DMS53 treated with DMSO at 0.1 percent for 48 hours (cell line): ENCODE measurements around the gene SYCE3.
A peak's percentile ranks its signal among the peaks of the same experiment; 100 is the strongest.

Experiments
- DNase-seq: peaks from one replicate; lab custom pipeline; 2025; ENCODE audit not compliant: unreplicated experiment; lab: John Stamatoyannopoulos, UW

The SYCE3 gene

DNA sequence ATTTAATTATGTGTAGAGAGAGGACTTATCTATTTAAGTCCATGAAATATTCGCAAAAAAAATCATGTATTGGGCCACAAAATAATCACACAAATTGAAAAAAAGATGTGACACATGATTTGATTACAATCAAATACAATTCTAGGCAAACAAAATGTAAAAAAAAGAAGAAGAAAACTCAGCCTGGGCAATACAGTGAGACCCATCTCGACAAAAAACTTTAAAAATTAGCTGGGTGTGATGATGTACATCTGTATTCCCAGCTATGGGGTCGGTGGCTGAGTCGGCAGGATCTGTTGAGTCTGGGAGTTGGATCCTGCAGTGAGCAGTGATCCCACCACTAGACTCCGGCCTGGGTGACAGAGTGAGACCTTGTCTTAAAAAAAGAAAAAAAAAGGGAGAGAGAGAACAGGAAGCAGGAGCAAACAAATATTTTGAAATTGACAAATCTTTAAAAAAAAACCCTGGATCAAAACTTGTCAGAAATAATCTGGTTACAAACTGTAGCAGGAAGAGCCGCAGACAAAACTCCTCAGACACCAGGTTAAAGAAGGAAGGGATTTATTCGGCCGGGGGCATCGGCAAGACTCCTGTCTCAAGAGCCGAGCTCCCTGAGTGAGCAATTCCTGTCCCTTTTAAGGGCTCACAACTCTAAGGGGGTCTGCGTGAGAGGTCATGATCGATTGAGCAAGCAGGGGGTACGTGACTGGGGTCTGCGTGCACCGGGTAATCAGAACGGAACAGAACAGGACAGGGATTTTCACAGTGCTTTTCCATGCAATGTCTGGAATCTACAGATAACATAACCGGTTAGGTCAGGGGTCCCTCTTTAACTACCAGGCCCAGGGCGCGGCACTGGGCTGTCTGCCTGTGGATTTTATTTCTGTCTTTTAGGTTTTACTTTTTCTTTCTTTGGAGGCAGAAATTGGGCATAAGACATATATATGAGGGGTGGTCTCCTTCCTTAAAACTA is 29.6 kb downstream of the SYCE3 start:
- no peak for DNase-seq

DNA sequence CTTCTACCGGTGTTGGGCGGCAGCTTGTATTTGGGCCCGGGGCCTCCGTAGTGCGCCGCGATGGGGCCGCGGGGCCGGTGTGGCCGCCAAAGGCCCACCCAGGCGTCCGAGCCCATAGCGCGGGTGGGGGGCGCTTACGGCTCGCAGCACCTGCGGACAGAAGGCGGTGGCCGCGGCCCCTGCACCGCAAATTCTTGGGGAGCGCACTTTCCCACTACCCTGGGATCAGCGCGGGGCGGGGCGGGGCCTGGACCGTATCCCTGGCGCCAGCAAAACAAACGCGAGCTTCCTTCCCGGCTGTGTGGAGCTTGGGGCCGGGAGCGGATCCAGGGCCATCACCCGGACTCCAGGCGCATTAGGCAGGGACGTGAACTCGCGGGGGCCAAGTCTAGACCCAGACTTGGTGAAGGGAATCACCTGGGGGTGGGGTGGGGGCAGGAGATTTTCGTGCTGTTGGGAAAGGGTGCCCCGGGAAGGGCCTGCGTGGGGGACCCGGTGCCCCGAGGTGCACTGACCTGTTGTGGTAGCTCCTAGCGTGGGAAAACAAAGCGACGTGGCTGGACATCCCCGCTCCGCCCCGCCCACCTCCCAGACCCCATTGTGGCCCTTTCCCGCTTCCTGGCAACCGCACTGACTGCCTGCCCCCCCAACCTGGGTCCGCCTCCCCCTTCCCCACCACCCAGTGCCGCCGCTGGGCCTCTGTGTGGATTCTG is 30.6 kb downstream of the SYCE3 start:
- DNase-seq: peak; percentile 26

DNA sequence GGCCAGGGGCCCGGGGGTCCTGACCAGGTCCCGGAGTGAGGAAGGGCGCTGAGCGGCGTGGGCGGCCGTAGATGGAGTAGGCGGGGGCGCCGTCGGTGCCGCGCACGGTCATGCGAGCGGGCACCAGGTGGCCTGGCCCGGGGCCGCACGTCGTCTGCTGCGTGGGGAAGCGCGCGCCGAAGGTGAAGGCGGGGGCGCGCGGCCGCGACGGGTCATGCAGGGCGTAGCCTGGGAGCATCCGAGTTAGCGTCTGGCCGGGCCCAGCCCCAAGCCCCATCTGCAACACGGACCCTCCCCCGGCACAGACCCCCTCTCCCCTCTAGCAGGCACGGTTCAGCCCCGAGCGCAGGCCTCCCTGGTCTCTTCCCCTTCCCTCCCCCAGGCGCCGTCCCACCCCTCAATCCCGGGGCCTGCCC is 31.2 kb downstream of the SYCE3 start:
- peak; percentile 40 for DNase-seq

DNA sequence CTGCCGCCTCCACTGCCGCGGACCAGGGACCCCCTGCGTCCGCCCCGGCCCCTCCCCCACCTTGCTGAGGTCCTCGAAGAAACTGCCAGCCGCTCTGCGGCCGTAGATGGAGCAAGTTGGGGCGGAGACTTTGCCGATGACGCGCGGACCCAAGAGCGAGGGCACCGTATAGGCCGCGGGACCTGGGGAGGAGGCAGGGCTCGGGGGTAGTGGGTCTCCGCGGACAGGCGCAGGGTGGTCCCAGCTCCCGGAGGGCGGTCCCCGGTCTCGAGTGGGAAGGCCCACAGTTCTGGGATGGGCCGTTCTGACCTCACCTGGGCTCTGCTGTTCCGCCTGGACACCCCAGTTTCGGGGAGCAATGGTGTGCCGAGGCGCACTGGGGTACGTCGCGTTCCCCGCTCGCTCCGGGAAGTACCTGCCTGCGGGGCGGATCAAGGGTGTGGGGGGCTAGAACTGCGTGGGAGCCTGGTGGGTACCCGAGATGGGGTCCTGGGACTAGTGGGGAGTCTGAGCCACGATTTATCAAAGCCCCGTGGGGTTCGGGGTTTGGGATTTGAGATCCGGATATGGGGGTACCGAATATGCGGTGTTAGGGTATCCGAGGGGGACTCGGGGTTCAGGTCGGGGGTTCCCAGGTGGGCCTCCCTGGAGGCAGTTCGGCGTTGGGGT is 31.7 kb downstream of the SYCE3 start:
- peak; percentile 55 for DNase-seq

DNA sequence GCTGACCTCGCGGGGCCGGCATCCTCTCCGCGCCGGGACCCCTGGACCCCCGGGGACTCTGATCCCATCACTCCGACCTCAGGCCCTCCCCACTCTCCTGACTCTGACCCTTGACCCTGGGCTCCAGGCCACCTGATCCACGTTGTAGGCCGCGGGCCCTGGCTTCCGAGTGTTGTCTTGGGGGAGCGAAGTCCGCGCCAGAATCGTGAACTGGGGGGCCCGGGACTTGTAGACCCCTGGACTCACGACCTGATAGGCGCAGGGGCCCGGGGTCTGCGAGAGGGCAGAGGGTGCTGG is 32.2 kb downstream of the SYCE3 start:
- no peak for DNase-seq

DNA sequence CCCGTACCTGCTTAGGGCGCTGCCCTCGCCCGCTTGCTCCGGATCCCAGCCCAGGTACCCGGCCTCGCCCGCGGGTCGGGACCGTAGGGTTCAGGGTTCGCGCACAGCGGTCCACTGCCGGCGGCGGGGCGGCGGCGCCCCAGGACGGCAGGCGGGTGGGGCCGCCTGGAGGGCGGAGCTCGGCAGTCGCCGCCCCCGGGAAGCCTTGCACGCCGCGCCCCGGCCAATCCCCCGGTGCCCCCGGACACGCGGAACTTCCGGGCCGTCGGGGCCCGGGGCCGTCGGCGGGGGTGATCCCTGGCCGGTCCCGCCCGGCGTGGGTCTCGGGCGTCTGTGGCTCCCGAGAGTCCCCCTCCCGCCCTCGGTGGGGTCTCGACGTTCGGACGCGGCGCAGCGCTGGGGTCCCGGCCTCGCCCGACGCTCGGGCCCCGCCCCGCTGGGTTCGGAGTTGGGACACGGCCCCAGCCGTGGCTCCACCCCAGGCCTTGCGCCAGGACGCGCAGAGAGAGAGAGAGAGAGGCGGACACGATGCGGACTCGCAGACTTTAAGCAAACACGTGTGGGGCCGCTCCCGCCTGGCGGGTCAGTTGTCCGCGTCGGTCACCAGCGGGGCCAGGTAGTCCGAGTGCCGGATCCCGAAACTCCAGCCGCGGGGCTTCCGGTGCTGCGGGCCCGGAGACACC is 32.7 kb downstream of the SYCE3 start, which contains the start of gene TYMP:
Gene TYMP, minus strand, starts transcription at position 116 of the 683 bp plus-strand sequence. CDS start 303 bp downstream, outside the sequence.
- peak; percentile 44 for DNase-seq

DNA sequence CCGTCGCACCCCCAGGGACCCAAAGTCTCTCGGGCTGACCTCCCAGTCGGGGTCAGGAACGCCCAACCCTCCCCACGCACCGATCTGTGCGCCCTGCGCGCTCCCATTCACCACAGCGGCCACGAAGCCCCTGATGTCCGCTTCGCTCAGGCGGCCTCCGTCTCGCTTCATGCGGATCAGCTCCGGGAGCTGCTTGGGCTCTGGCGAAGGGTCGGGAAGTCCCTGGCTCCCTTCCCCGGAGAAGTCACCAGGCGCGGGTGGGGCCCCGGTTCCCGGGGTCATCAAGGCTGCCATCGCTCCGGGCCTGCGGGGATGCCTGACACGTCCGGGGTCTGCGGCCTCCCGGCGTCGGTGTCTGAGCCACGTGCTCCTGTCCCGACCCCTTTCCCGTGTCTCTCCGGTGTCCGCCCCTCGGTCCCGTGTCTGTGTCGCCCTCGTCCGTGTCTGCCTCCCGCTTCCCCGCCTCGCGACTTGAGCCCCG is 33.3 kb downstream of the SYCE3 start:
- DNase-seq: no peak

DNA sequence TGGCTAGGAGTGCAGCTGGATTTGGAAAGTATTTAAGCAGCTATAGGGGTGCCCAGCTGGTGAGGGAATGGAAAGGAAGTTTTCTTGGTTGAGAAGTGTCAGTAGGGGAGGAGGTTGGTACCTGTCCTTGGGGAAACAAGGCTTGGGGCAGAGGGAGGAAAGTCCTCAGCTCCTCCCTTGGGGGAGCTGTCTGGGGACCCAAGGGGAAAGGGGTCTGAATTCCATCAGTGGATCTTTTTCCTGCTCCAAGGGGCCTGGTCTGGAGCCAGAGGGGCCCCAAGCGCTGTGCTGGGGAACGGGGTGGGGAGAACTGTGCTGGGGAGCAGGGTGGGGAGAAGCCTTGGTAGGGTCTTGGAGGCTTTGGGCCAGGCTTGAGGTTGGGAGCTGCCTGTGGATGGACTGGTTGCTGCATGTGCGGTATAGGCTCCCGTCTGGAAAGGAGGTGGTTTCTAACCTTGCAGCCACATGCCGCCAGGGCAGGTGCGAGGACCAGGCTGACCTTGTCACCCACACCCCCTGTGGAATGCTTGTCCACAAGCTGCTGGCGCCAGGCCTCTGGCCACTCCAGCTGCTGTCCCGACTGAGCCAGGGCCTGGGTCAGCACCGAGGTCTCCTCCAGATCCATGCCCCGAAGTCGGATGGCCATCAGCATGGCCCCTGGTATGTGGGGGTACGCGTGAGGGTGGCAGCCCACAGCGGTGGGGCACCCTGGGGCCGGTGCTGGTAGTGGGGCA is 33.9 kb downstream of the SYCE3 start:
- no peak for DNase-seq

DNA sequence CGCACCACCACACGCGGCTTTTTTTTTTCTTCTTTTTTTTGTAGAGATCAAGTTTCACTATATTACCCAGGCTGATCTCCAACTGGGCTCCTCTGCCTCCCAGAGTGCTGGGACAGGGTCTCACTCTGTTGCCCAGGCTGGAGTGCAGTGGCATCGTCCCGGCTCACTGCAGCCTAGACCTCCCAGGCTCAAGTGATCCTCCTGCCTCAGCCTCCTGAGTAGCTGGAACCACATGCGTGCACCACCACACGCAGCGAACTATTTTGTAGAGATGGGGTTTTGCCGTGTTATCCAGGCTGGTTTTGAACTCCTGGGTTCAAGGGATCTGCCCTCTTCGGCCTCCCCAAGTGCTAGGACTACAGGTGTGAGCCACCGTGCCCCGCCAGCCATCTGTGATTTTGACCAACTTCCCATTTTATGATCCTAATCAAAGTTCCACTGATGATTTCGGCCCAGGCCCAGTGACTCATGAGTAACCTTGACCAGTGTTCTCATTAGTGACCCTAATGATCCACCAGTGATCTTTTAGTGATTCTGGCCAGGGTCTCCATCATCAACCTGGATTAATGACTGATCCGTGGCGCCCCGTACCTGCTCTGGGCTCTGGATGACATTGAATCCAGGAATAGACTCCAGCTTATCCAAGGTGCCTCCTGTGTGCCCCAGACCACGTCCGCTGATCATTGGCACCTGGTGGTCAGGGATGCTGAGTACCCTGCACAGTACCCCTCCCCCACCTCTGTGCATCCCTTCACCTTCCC is 34.6 kb downstream of the SYCE3 start:
- no peak for DNase-seq

DNA sequence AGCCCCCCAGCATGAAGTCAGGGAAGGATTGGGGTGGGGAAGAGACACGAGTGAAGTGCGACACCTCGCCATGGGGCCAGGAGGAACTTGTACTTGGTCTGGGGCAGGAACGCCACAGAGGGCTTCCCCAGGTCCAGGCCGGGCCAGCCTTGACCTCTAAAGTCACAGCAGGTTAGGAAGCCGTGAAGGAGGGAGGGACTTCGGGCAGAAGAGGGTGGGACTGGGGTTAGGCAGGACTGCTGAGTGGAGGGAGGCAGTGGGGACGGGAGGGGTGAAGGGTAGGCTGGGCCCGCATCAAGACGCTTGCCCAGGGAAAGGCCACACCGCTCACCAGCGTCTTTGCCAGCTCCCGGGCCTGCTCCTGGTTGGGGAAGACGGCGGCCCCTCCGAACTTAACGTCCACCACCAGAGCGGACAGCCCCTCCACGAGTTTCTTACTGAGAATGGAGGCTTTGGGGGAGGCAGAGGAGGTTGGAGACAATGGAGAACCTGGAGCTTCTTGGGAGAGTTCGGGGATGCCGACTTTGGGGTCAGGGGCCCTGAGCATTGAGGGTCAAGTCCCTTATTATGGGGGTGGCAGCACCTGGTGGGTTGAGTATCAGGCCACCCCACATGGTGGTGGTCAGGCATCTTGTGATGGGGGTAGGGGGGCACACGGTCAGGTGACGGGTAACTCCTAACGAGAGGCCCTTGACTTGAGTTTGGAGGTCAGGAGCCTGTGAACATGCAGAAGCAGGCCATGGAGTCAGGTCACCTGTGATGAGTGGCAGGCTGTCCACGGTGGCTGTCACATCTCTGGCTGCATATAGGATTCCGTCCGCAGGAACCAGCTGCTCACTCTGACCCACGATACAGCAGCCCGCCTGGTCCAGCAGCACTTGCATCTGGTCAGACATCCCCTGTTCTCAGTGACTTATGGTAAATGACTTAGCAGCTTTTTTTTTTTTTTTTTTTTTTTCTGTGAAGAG is 35.6 kb downstream of the SYCE3 start:
- peak; percentile 24 for DNase-seq

DNA sequence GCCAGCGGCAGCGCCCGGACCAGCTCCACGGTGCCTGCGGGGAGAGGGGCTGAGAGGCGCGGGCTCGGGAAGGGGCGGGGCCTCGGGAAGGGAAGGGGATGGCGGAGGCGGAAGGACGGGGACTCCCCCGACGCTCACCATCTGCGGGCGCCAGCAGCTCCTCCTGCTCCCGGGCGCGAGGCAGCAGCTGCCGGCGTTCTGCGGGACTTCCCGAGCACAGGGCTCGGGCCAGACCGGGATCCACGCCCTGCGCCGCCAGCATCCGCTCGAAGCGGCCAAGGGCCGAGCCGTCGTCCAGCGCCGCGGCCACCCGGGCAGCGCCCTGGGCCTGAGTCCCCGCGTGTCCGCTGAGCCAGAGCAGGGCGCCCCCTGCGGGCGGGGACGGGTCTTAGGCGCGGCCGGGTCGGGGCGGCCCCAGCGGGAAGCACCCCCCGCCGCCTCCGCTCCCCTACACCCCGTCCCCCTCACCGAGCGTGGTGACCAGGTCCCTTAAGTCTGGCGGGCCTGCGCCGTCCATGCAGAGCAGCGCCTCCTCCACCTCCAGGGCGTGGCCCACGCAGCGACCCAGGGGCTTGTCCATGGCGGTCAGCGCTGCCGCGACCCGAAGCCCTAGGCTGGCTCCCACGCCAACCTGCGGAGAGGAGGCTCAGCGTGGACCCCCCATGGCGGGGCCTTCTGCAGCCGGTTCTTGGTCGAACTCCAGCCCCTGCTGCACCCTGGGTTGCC is 36.4 kb downstream of the SYCE3 start:
- peak; percentile 33 for DNase-seq

DNA sequence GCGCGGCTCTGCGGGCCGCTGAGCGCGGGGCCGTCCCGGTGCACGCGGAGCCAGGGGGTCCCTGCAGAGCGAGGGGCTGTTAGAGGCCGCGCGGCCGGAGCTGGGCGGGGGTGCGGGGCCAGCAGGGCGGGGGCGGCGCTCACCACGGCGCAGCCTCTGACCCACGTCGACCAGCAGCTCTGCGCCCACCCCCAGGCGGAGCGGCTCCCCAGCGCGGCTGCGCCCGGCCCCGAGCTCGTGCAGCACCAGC is 36.9 kb downstream of the SYCE3 start:
- DNase-seq: no peak

DNA sequence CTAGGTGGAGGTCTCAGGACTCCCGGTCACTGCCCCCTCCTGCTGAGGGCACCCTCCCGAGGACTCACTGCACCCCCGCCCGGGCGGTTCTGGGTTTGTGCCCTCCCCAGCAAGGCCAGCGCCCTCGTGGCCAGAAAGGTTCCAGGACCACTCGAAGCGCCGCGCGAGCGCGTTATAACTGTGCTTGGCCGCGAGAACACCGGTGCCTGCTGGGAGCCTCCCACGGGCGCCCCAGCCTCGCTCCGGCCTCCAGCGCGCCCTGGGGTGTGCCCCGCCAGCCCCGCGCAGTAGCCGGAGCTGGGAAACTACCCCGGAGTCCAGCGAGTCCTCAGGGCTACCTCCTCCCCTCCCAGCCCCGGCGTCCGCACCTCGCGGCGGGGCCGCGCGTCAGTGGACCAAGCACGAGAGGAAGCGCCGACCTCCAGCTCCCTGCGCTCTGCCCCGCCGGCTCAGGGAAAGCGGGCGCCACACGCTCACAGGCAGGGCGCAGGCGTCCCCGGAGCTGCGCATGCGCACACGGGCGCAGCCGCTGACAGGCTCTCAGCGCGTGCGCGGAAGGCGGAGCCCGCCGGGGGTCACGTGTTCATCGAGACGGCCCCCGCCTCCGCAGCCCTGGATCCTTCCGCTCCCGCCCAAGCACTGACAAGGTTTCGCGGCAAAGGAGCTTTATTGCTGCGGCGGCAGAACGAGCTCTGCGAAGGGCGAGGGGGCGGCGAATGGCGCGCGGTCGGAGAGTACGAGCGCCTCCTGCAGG is 37.4 kb downstream of the SYCE3 start, which contains the start of gene SCO2:
Gene SCO2, minus strand, starts transcription at position 495 of the 754 bp plus-strand sequence. CDS start 1,187 bp downstream, outside the sequence.
- DNase-seq: peak; percentile 88

DNA sequence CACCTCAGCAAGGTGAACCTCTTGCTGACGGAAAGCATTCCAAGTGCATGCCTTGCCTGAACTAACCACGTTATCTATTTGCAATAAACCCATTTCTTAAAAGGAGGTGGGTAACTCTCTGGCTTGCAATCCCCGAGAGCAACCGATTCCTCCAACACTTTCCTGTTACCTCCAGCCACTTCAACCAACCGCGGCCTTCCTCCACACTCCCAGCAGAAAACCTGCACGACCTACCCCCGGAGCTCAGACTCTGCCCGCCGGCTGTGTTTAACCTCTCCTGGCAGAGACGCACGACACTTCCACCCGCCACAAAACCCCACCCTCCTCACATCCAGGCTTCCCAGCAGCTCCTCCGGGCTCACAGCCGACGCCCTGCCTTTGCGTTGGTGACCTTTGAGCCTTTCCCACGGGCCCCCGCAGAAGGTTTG is 38.0 kb downstream of the SYCE3 start:
- peak; percentile 20 for DNase-seq

DNA sequence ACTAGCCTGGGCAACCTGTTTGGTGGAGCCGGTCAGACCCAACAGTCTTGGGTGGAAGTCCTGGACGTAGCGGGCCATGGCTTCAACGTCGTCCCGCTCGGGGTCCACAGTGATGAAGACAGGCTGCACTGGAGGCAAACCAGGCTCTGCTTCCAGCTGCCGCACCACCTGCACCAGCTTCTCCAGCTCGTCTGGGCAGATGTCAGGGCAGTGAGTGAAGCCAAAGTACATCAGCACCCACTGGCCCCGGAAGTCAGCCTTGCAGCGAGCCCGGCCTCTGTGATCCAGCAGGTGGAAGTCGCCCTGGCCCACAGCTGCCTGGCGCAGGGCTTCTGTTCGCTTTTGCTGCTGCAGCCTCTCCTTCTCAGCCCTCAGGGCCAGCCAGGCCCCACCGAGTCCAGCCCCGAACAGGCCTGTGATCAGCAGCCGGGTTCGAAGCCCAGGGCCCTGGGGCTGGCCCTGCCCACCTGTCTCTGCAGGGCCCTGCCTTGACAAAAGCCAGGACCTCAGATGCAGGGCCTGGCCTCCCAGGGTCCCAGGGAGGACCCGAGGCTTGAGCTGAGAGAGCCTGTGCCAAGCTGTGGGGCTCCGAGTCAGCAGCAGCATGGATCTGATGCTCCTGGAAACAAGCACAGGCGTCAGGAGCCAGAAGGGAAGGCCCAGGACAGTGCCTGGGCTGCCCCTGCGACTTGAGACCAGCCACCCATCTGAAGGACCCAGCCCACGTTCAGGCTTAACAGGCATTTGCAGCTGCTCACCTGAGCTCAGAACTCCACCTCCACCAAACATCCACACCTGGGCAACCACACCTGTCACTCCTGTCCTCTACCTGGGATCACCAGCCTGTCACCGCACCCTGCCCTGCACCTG is 38.7 kb downstream of the SYCE3 start:
- DNase-seq: peak; percentile 8

DNA sequence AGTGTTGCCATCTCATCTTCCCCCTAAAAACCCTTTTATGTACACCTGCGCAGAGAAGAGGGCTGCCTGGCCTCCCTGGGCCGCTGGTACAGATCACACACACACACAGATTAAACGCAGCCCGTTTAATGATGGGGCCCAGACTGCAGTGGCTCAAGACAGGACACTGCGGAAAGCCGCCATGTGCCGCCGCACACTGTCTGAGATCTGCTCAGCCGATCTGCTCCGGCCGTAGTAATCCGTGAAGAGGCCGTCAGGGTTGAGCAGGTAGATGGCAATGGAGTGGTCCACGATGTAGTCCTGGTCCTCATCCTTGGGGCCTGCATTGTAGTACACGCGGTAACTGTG is 39.3 kb downstream of the SYCE3 start:
- no peak for DNase-seq
